22Rv1 (cell line): Measurements from ENCODE around the gene SLIT3.

Source experiments
- CTCF ChIP-seq: fragments of 450-650 bp; IDR thresholded peaks from 2 replicates; pipeline ENCODE4 v1.5.1; 2017; ENCODE audit warnings: mild to moderate bottlenecking
- ZFX ChIP-seq: fragments of 450-650 bp; IDR thresholded peaks from 2 replicates; pipeline ENCODE4 v1.6.1; 2017; ENCODE audit warnings: antibody characterized with exemption, borderline replicate concordance

GRCh38 chr5:168972731-168973130 lies 328.2 kb downstream of the SLIT3 start:
- TF ChIP-seq CTCF (no peak), ZFX (no peak)
